ENCODE data around the gene FCRL1. TPM values are rescaled to one million over a fixed set of nuclear protein-coding genes. Genes with fewer than 3 reads are reported as not detected.

FCRL1 gene
- not detected for total RNA-seq (ENCODE audit: unreplicated experiment)
- long read RNA-seq, result 0 reads

GRCh38 chr1:157819896-157820295 lies at the start of gene FCRL1:
TSS of gene FCRL1 (minus strand) at chr1:157820120. CDS start at chr1:157820037, 83 bp downstream.
- Mint-ChIP-seq H3K27me3 (ENCODE audit: unreplicated experiment) (no peaks in the 10 kb centered on the region), H3K4me1 (ENCODE audit: unreplicated experiment) (no peaks in the 10 kb centered on the region), H3K9me3 (ENCODE audit: unreplicated experiment) (no peaks in the 10 kb centered on the region), H3K27ac (ENCODE audit: unreplicated experiment) (no peak within 1 kb of the TSS), H3K36me3 (ENCODE audit: low read depth, unreplicated experiment) (no peaks in the 10 kb centered on the region), H3K4me3 (ENCODE audit: unreplicated experiment) (no peak within 1 kb of the TSS)
- DNase-seq (ENCODE audit: low spot score), result no peak
- no peak for TF ChIP-seq CTCF (IDR thresholded peaks at IDR 0.05; ENCODE audit: unreplicated experiment)

- TF ChIP-seq CTCF (IDR thresholded peaks at IDR 0.05; ENCODE audit: unreplicated experiment), result no peak
- H3K36me3 Mint-ChIP-seq (ENCODE audit: low read depth, unreplicated experiment), result no peaks in the 10 kb centered on the region
- DNase-seq (ENCODE audit: low spot score), result no peak
- no peak overlapping the region for H3K27ac Mint-ChIP-seq (ENCODE audit: unreplicated experiment)
- no peaks in the 10 kb centered on the region for H3K27me3 Mint-ChIP-seq (ENCODE audit: unreplicated experiment)
- no peaks in the 10 kb centered on the region for H3K9me3 Mint-ChIP-seq (ENCODE audit: unreplicated experiment)
- H3K4me1 Mint-ChIP-seq (ENCODE audit: unreplicated experiment), result no peaks in the 10 kb centered on the region
- H3K4me3 Mint-ChIP-seq (ENCODE audit: unreplicated experiment), result no peak overlapping the region
These were observed 48.7 kb upstream of the FCRL1 start for GRCh38 chr1:157868654-157869053.

- no peak overlapping the region for H3K4me3 Mint-ChIP-seq (ENCODE audit: unreplicated experiment)
- H3K4me1 Mint-ChIP-seq (ENCODE audit: unreplicated experiment), result no peaks in the 10 kb centered on the region
These were observed 42.5 kb upstream of the FCRL1 start for GRCh38 chr1:157862114-157863070.

GRCh38 chr1:157856538-157856937 lies 36.6 kb upstream of the FCRL1 start:
- no peaks in the 10 kb centered on the region for H3K27me3 Mint-ChIP-seq (ENCODE audit: unreplicated experiment)
- H3K4me1 Mint-ChIP-seq (ENCODE audit: unreplicated experiment), result no peaks in the 10 kb centered on the region
- no peak for TF ChIP-seq CTCF (IDR thresholded peaks at IDR 0.05; ENCODE audit: unreplicated experiment)
- no peaks in the 10 kb centered on the region for H3K36me3 Mint-ChIP-seq (ENCODE audit: low read depth, unreplicated experiment)
- no peak overlapping the region for H3K27ac Mint-ChIP-seq (ENCODE audit: unreplicated experiment)
- H3K4me3 Mint-ChIP-seq (ENCODE audit: unreplicated experiment), result no peak overlapping the region
- no peaks in the 10 kb centered on the region for H3K9me3 Mint-ChIP-seq (ENCODE audit: unreplicated experiment)
- DNase-seq (ENCODE audit: low spot score), result no peak

More at GRCh38 chr1:157862114-157863070, 42.5 kb upstream of the FCRL1 start:
- no peak for TF ChIP-seq CTCF (IDR thresholded peaks at IDR 0.05; ENCODE audit: unreplicated experiment)
- no peaks in the 10 kb centered on the region for H3K27me3 Mint-ChIP-seq (ENCODE audit: unreplicated experiment)
- no peak overlapping the region for H3K27ac Mint-ChIP-seq (ENCODE audit: unreplicated experiment)
- no peaks in the 10 kb centered on the region for H3K9me3 Mint-ChIP-seq (ENCODE audit: unreplicated experiment)
- H3K36me3 Mint-ChIP-seq (ENCODE audit: low read depth, unreplicated experiment), result no peaks in the 10 kb centered on the region
- DNase-seq (ENCODE audit: low spot score), result no peak

GRCh38 chr1:157852476-157852875 lies 32.6 kb upstream of the FCRL1 start:
- no peaks in the 10 kb centered on the region for H3K9me3 Mint-ChIP-seq (ENCODE audit: unreplicated experiment)
- H3K4me3 Mint-ChIP-seq (ENCODE audit: unreplicated experiment), result no peak overlapping the region
- no peak for TF ChIP-seq CTCF (IDR thresholded peaks at IDR 0.05; ENCODE audit: unreplicated experiment)
- no peak overlapping the region for H3K27ac Mint-ChIP-seq (ENCODE audit: unreplicated experiment)
- peaks cover 1% of the 10 kb centered on the region for H3K27me3 Mint-ChIP-seq (ENCODE audit: unreplicated experiment)
- H3K4me1 Mint-ChIP-seq (ENCODE audit: unreplicated experiment), result no peaks in the 10 kb centered on the region
- DNase-seq (ENCODE audit: low spot score), result no peak
- no peaks in the 10 kb centered on the region for H3K36me3 Mint-ChIP-seq (ENCODE audit: low read depth, unreplicated experiment)
